HG03060 (cell line): Measurements from ENCODE around the gene NR3C1.

Experiments
- ATAC-seq: cut with Tn5 transposase; IDR thresholded peaks from one replicate; pipeline ENCODE4 v1.9.1; 2021; ENCODE audit warnings: low read depth, moderate number of reproducible peaks; ENCODE audit not compliant: unreplicated experiment

The NR3C1 gene

GRCh38 chr5:143315214-143315613, 88.3 kb downstream of the NR3C1 start:
- ATAC-seq, result no peak

DNA sequence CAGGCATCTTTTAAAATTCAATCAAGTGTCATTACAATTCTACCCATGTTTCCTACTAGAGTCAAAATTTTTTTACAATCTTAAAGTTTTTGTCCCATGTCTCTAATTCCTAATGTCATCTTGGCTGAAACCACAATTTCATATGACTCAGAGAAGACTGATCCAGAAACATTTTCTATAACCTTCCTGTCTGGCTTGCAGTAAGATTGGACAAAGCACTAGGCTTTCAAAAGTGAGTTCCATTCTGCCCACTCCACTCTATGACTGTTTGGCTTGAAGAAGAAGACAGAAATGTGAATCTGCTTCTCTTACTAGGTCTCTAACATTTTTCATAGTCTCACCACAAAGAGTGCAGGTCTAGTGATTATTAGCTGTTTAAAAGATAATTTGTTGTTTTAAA, 88.8 kb downstream of the NR3C1 start:
- ATAC-seq, result no peak

GRCh38 chr5:143314099-143314498, 89.4 kb downstream of the NR3C1 start:
- no peak for ATAC-seq

- ATAC-seq, result no peak
These were observed 90.1 kb downstream of the NR3C1 start for GRCh38 chr5:143313298-143313852.

DNA sequence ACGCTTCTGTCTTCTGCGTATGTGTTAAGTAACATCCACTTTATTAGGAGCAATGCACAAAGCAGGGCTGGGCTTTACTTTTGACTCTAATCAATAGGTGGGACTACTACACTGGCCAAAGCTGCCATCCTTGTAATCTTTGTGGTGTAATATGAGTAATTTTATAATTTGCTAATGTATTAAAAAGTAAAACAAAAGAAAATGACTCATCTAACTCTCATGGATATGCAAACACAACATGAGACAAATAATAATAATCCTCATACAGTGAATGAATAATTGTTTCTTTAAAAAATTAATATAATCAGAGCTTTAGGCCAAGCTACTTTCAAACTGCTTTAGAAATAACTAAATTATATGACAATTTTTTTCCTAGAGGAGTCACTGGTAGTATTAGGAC, 90.7 kb downstream of the NR3C1 start:
- no peak for ATAC-seq

GRCh38 chr5:143311955-143312354, 91.5 kb downstream of the NR3C1 start:
- no peak for ATAC-seq

- no peak for ATAC-seq
These were observed 92.1 kb downstream of the NR3C1 start for GRCh38 chr5:143311428-143311827.

- no peak for ATAC-seq
These were observed 93.6 kb downstream of the NR3C1 start for GRCh38 chr5:143309661-143310431.

GRCh38 chr5:143308731-143309130, 94.8 kb downstream of the NR3C1 start:
- ATAC-seq, result no peak

- ATAC-seq, result no peak
These were observed 97.4 kb downstream of the NR3C1 start for GRCh38 chr5:143306040-143306439.

- ATAC-seq, result no peak
These were observed 98.5 kb downstream of the NR3C1 start for GRCh38 chr5:143304836-143305475.

DNA sequence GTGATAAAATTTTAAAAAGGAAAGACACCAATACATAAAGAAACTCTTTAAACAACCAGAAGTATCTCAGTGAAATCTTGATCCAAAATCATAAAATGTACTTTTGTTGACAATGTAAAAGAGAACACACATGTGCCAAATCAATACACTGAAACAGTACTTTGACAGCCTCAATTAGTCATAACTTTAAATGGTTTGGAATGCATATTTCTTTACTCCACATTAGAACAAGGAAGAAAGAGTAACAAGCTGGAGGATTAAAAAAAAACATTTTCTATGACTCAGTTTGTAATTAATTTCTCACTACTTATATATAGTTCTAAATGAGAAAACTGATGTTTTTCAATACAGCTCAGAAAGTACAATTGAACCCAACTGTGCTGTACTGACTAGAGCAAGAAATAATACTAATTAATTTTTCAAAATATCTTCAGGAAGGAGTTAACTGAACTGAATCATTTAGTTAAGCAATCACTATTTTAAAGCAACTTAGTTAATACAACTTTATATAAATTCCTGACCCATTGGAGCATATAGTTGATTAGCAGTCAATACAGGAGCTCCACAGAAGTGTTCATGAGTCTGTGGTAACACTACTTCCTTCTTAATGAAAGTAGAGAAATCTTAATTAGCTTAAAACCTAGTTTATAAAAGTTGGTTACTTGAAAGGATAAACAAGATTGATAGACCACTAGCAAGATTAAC, 101.0 kb downstream of the NR3C1 start:
- ATAC-seq, result no peak

DNA sequence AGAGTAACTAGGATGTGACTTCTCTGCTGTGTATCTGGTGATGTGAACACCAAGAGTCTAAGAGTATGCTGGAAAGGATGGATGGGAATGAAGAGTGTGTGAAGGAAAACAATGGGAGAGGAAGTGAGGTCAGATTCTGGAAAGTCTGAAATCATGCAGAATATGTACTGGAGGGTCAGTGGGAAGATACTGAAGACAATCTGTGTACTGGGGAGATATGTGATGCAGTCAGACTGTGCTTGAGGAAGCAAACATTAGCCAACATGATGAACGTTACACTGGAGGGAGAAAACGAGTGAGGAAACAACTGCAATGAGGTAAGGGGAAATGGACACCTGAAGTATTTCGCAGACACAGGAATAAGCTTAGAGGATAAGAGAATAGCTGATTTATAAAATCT, 105.7 kb downstream of the NR3C1 start:
- ATAC-seq, result no peak

GRCh38 chr5:143290125-143290524, 113.4 kb downstream of the NR3C1 start:
- no peak for ATAC-seq

DNA sequence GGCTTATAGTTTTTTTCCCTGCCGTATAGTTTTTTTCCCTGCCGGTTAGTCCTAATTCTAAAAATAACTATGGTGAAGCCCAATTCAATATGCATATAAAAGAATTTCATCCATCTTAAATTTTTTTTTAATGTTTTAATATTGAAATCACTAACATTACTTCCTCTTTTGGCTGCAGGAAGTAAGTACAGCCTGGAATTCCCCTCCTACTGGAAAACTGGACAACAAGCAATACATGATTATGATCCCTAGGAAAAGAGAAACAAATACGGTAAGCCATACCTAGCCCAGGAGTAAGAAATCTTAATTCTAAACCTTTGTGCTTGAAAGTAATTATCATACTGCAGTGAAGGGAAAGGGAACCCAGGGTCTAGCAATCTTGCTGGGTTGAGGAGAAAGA, 119.0 kb downstream of the NR3C1 start:
- ATAC-seq, result no peak

DNA sequence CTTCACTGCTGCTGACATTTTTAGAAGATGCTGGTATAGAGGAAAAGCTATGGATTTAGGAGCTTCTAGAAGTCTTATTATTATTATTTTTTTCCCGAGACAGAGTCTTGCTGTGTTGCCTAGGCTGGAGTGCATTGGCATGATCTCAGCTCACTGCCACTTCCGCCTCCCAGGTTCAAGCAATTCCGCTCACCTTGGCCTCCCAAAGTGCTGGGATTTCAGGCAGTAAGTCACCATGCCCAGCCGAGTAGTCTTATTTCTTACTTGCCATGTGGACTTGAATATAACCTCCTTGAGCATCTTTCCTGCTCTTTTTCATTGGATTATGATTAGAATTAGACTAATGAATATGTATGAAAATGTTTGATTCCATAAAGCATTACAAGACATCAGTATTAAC, 119.5 kb downstream of the NR3C1 start:
- ATAC-seq, result no peak

GRCh38 chr5:143281226-143281625, 122.3 kb downstream of the NR3C1 start:
- ATAC-seq, result no peak

DNA sequence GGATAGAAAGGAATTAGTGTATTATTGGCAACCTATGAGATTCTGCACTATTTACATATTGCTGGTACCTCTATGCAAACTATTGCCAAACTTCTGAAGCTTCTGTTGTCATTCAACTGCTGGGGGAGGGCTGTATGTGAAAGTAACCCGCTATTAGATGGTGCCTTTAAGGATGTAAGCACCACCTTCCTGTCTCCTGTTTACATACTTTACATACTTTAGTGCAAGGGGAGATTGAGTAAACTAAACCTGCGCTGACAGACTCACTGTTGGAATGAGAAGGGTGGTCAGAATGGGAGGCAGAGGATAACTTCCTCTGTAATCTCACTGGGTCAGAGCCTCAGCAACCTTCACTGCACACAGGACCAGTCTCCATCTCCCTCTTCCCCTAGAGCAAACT, 123.8 kb downstream of the NR3C1 start:
- no peak for ATAC-seq

DNA sequence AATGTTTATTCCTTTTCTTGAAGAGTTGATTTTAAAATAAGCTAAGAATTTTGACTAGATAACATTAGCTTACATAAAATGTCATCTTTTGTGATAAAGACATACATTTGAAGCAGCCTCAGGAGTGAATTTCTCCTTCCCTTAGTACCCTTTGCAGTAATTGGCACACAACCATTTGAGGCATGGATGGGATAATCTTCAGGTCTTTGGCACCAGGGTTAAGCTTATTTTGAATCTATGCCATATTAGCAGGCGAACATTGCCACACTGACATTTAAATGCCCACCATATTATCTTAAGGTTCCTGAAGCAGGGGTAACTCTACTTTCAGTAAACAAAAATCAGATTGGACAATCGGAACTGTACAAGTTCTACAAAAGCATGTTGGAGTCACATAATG, 126.0 kb downstream of the NR3C1 start:
- no peak for ATAC-seq

DNA sequence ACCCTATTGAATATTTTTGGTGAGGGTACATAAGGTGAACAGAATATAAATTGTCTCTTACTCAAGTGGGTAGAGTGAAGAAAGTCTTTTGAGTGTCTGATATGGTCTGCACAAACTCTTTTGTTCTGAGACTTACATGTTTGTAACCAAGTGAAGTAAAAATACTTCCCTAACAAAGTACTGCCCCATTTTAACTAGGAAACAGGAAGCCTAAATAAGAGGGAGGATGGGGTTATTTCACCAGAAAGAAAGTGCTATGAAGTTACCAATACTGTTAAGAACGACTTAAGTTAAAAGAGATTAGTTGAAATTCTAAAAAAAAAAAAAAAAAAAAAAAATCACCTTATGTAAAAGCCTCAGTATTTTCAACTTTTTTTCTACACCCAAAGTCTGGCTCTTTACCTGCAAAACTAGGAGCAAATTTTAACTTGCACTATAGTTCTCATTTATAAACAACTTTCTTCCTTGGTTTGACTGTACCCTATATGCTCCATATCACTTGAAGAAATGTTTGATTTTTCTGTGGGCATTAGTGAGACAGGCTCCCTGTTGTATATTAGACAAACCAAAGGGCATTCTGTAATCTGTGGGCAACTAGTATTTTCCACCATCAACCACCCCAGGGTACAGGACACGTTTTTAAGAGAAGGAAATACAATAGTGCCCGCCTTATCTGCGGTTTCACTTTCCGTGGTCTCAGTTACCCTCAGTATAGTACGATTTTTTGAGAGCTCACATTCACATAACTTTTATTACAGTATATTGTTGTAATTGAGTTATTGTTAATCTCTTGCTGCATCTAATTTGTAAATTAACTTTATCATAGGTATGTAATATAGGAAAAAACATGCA, 127.7 kb downstream of the NR3C1 start:
- no peak for ATAC-seq
